ENCODE results near the gene STARD9. TPM values are rescaled to one million over a fixed set of nuclear protein-coding genes. Genes with fewer than 3 reads are reported as not detected.

The STARD9 gene
- total RNA-seq, 2 donors from 2014 or later: 0.97 to 2.9 TPM

- H3K4me3 Mint-ChIP-seq: no peak overlapping the region
- H3K4me1 Mint-ChIP-seq: no peaks in the 10 kb centered on the region
- Histone ChIP-seq H3K36me3 (ENCODE audit: control insufficient read depth, insufficient read depth, low read length) (no peaks in the 10 kb centered on the region), H3K4me1 (ENCODE audit: control insufficient read depth, insufficient read depth, low read length) (no peaks in the 10 kb centered on the region), H3K27me3 (ENCODE audit: control insufficient read depth, insufficient read depth, low read length, poor library complexity, severe bottlenecking) (no peaks in the 10 kb centered on the region), H3K4me3 (ENCODE audit: low read length) (no peak overlapping the region), H3K9ac (ENCODE audit: extremely low read depth, low read length, poor library complexity, severe bottlenecking) (no peak overlapping the region), H3K27ac (ENCODE audit: low read depth, low read length) (no peak overlapping the region), H3K9me3 (ENCODE audit: control insufficient read depth, low read length) (peaks cover 8% of the 10 kb centered on the region)
- WGBS, 2 experiments (ENCODE audit: insufficient coverage in 1 of 2, insufficient read length in 1 of 2): 73 to 89% methylated on average over 5 of the region's 5 CpGs
- H3K36me3 Mint-ChIP-seq (ENCODE audit: low read depth): no peaks in the 10 kb centered on the region
- TF ChIP-seq CTCF (conservative IDR thresholded peaks at IDR 0.05): no peak
- no peaks in the 10 kb centered on the region for H3K27me3 Mint-ChIP-seq (ENCODE audit: insufficient read depth)
- no peak overlapping the region for H3K27ac Mint-ChIP-seq
- no peak for DNase-seq
- no peaks in the 10 kb centered on the region for H3K9me3 Mint-ChIP-seq
Measured at GRCh38 chr15:42705336-42705735, 129.9 kb downstream of the STARD9 start.

- TF ChIP-seq CTCF (conservative IDR thresholded peaks at IDR 0.05): no peak
- Mint-ChIP-seq H3K9me3 (no peaks in the 10 kb centered on the region), H3K27me3 (ENCODE audit: insufficient read depth) (no peaks in the 10 kb centered on the region), H3K27ac (no peak overlapping the region), H3K36me3 (ENCODE audit: low read depth) (no peaks in the 10 kb centered on the region), H3K4me1 (no peaks in the 10 kb centered on the region), H3K4me3 (no peak overlapping the region)
- no peak overlapping the region for H3K4me3 ChIP-seq (ENCODE audit: low read length)
- WGBS, 2 experiments (ENCODE audit: insufficient coverage in 1 of 2, insufficient read length in 1 of 2): 100% methylated on average over 2 of the region's 2 CpGs; no CpG with 5 or more reads in 1 of the 2 experiments
- no peak for DNase-seq
- H3K4me1 ChIP-seq (ENCODE audit: control insufficient read depth, insufficient read depth, low read length): no peaks in the 10 kb centered on the region
- no peak overlapping the region for H3K9ac ChIP-seq (ENCODE audit: extremely low read depth, low read length, poor library complexity, severe bottlenecking)
- no peaks in the 10 kb centered on the region for H3K9me3 ChIP-seq (ENCODE audit: control insufficient read depth, low read length)
- H3K27ac ChIP-seq (ENCODE audit: low read depth, low read length): no peak overlapping the region
- H3K36me3 ChIP-seq (ENCODE audit: control insufficient read depth, insufficient read depth, low read length): no peaks in the 10 kb centered on the region
- no peaks in the 10 kb centered on the region for H3K27me3 ChIP-seq (ENCODE audit: control insufficient read depth, insufficient read depth, low read length, poor library complexity, severe bottlenecking)
Measured at GRCh38 chr15:42707068-42707467, 131.7 kb downstream of the STARD9 start.

- DNase-seq: no peak
- Histone ChIP-seq H3K36me3 (ENCODE audit: control insufficient read depth, insufficient read depth, low read length) (no peaks in the 10 kb centered on the region), H3K9ac (ENCODE audit: extremely low read depth, low read length, poor library complexity, severe bottlenecking) (no peak overlapping the region), H3K9me3 (ENCODE audit: control insufficient read depth, low read length) (no peaks in the 10 kb centered on the region), H3K4me3 (ENCODE audit: low read length) (no peak overlapping the region), H3K27me3 (ENCODE audit: control insufficient read depth, insufficient read depth, low read length, poor library complexity, severe bottlenecking) (no peaks in the 10 kb centered on the region), H3K4me1 (ENCODE audit: control insufficient read depth, insufficient read depth, low read length) (no peaks in the 10 kb centered on the region), H3K27ac (ENCODE audit: low read depth, low read length) (no peak overlapping the region)
- Mint-ChIP-seq H3K9me3 (no peaks in the 10 kb centered on the region), H3K36me3 (ENCODE audit: low read depth) (no peaks in the 10 kb centered on the region), H3K27ac (no peak overlapping the region), H3K4me1 (no peaks in the 10 kb centered on the region), H3K27me3 (ENCODE audit: insufficient read depth) (no peaks in the 10 kb centered on the region), H3K4me3 (no peak overlapping the region)
- WGBS, 2 experiments (ENCODE audit: insufficient coverage in 1 of 2, insufficient read length in 1 of 2): 90 to 94% methylated on average over 2 to 3 of the region's 3 CpGs
- no peak for TF ChIP-seq CTCF (conservative IDR thresholded peaks at IDR 0.05)
Measured at GRCh38 chr15:42707873-42708544, 132.6 kb downstream of the STARD9 start.
